K562 (cell line): ENCODE measurements around the gene TAF4.

Experiments
- CEBPZ ChIP-seq: fragments of 150-350 bp; IDR thresholded peaks from 2 replicates; pipeline ENCODE4 v1.6.1; 2014; ENCODE audit warnings: low read depth, mild to moderate bottlenecking, low read length, borderline replicate concordance
- UBTF ChIP-seq, 2 experiments: IDR thresholded peaks; 2 replicates each; pipeline ENCODE4 v1.6.1; 2012; ENCODE audit warnings: improper control_type of control experiment in 2 of 2, low read depth in 2 of 2, low read length in 2 of 2, borderline replicate concordance in 1 of 2
- ZNF512 ChIP-seq: IDR thresholded peaks from 2 replicates; pipeline ENCODE4 v1.6.1; 2016; ENCODE audit warnings: missing genetic modification characterization, missing compliant biosample characterization

- no peak for TF ChIP-seq CEBPZ
- TF ChIP-seq ZNF512 (tag), result no peak
- no peak for TF ChIP-seq UBTF (IDR thresholded peaks at IDR 0.05; ENCODE audit: borderline replicate concordance in 1 of 2, low read depth in 2 of 2, low read length in 2 of 2)
These were observed 24.7 kb downstream of the TAF4 start for GRCh38 chr20:62040933-62041332.
